HCT116 (cell line): Measurements from ENCODE around the gene CLCA4.

Experiments used
- ATF3 ChIP-seq: IDR thresholded peaks from 2 replicates; pipeline ENCODE4 v1.6.1; 2012
- CTCF ChIP-seq, 3 experiments: fragments of 200-600 bp in 1 of 3; sonication (generic) in 1 of 3; IDR thresholded peaks in 2 of 3; conservative IDR thresholded peaks in 1 of 3; 2 replicates each; pipeline ENCODE4 v1.5.1; 2012 to 2017; ENCODE audit warnings: low read depth in 2 of 3, low read length in 2 of 3, antibody characterized with exemption in 1 of 3, borderline replicate concordance in 1 of 3, control low read depth in 1 of 3, mild to moderate bottlenecking in 1 of 3, mixed read lengths in 1 of 3, mixed run types in 1 of 3, moderate library complexity in 1 of 3; ENCODE audit not compliant: insufficient read depth in 1 of 3
- EGR1 ChIP-seq: IDR thresholded peaks from 2 replicates; pipeline ENCODE4 v1.6.1; 2012; ENCODE audit warnings: low read depth
- EZH2 ChIP-seq: fragments of 200-600 bp; sonication (generic); IDR thresholded peaks from 2 replicates; pipeline ENCODE4 v1.6.1; 2017; ENCODE audit warnings: antibody characterized with exemption, mixed run types
- MAX ChIP-seq: IDR thresholded peaks from 2 replicates; pipeline ENCODE4 v1.6.1; 2012
- POLR2A ChIP-seq: IDR thresholded peaks from 2 replicates; pipeline ENCODE4 v1.7.0; 2011; ENCODE audit warnings: borderline replicate concordance; ENCODE audit not compliant: insufficient read depth, insufficient read length; ENCODE audit errors: extremely low read depth
- SIN3A ChIP-seq: IDR thresholded peaks from 2 replicates; pipeline ENCODE4 v1.6.1; 2012; ENCODE audit warnings: low read depth
- SP1 ChIP-seq: IDR thresholded peaks from 2 replicates; pipeline ENCODE4 v1.6.1; 2012; ENCODE audit warnings: low read depth
- TCF7L2 ChIP-seq: IDR thresholded peaks from 2 replicates; pipeline ENCODE4 v1.7.0; 2011; ENCODE audit warnings: borderline replicate concordance, inconsistent platforms; ENCODE audit not compliant: insufficient read depth, insufficient read length; ENCODE audit errors: extremely low read depth
- YY1 ChIP-seq: IDR thresholded peaks from 2 replicates; pipeline ENCODE4 v1.6.1; 2011; ENCODE audit warnings: low read length, low read depth, moderate library complexity, mild to moderate bottlenecking; ENCODE audit not compliant: insufficient replicate concordance; ENCODE audit errors: extremely low read depth

- TF ChIP-seq ATF3 = no peak
- no peak for TF ChIP-seq CTCF (IDR thresholded peaks at IDR 0.05 in 2 of 3, conservative IDR thresholded peaks at IDR 0.05 in 1 of 3; ENCODE audit: borderline replicate concordance in 1 of 3, insufficient read depth in 1 of 3, low read depth in 2 of 3, low read length in 2 of 3)
- TF ChIP-seq POLR2A = no peak
- no peak for TF ChIP-seq YY1
- TF ChIP-seq TCF7L2 = no peak
- TF ChIP-seq EGR1 = no peak
- no peak for TF ChIP-seq SP1
- no peak for TF ChIP-seq SIN3A
- no peak for TF ChIP-seq MAX
- no peak for TF ChIP-seq EZH2
These were observed 42.8 kb upstream of the CLCA4 start for GRCh38 chr1:86504137-86504479.
